ENCODE measurements around the gene FGF4.
A peak's percentile ranks its signal among the peaks of the same experiment; 100 is the strongest.

Gene FGF4

DNA sequence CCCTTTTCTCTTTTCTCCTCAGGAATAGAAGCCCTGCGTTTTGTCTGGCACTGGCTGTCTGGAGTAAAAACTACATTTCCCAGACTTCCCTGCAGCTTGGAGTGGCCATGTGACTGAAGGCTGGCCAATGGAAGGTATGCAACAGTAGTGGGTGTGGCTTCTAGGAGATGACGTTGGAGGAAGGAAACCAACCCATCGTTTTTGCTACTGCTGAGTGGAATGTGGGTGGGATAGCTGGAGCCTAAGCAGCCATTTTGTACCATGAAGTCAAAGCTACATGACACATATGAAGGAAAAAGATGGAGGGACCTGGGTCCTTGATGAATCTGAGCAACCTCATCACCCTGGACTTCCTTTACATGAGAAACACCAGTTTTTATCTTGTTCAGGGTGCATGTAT is 24.4 kb upstream of the FGF4 start:
- no peaks in the 10 kb centered on the region for H3K9me3 Mint-ChIP-seq
- H3K36me3 Mint-ChIP-seq, result no peaks in the 10 kb centered on the region
- DNase-seq (no peak), ATAC-seq (replicated peaks) (peak; percentile 39 to 52)
- H3K27me3 Mint-ChIP-seq, result peaks cover 5 to 6% of the 10 kb centered on the region in 2 donors
- H3K27ac Mint-ChIP-seq, result no peak overlapping the region
- no peak overlapping the region for H3K4me3 Mint-ChIP-seq
- H3K4me1 Mint-ChIP-seq, result no peaks in the 10 kb centered on the region

DNA sequence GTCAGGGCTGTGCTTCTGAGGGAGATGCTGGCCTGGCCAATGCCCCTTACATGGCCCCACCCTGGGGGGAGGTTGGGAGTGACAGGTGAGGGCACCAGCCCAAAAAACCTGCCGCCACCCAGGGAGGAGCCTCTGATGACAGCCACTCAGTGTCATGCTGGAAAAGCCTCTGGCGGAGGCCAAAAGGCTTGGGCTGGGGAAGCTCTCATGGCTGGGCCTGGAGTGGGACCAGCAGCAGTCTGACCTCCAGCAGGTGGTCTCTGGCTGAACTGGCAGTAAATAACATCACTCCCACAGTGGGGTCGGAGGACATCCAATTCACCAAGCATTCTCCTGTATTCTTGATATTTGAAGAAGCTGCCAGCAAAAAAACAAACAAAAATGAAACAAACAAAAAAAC is 24.0 kb upstream of the FGF4 start:
- no peaks in the 10 kb centered on the region for H3K4me1 Mint-ChIP-seq
- DNase-seq (no peak), ATAC-seq (replicated peaks) (no peak)
- no peak overlapping the region for H3K4me3 Mint-ChIP-seq
- peaks cover 5 to 6% of the 10 kb centered on the region in 2 donors for H3K27me3 Mint-ChIP-seq
- H3K36me3 Mint-ChIP-seq, result no peaks in the 10 kb centered on the region
- no peak overlapping the region for H3K27ac Mint-ChIP-seq
- H3K9me3 Mint-ChIP-seq, result no peaks in the 10 kb centered on the region

DNA sequence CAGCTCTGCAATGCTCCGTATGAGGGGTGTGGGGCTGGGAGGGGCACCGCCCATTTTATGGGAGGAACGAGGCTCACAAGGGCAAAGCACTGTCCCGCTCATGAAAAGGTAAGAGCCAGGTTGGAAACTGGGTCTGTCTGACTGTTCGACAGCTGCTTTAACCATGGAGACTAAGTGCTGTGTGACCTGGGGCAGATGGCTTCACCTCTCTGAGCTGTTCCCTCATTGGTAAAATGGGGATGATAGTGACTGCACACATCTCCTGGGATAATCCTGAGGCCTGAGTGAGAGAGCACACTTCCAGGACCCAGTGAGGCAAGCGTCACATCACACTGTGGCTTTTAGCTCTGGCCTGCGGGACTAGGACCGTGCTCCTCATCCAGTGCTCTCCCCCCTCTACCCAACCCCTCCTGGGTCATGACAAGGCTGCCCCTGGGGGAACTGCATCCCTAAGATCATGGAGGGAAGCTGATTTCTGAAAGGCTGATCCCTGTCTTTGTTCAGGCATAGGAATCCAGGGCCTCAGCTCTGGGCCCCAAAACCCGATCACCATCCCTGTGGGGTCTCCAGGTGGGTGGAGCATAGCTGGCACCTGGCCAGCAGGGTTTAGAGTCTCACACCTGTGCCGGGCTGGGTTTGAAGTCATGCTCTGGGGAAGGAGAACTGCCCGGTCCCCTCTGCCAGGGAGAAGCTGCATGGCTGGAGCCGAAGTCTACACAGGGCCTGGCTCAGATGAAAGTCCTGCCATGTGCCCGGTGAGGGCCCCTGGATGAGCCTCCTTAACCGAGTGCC is 22.8 kb upstream of the FGF4 start:
- DNase-seq (no peak), ATAC-seq (replicated peaks) (no peak)
- Mint-ChIP-seq H3K27ac (no peak overlapping the region), H3K4me3 (no peak overlapping the region), H3K36me3 (no peaks in the 10 kb centered on the region), H3K27me3 (peaks cover 5 to 10% of the 10 kb centered on the region in 2 donors), H3K4me1 (no peaks in the 10 kb centered on the region), H3K9me3 (no peaks in the 10 kb centered on the region)

- Mint-ChIP-seq H3K36me3 (no peaks in the 10 kb centered on the region), H3K27me3 (peaks cover 5 to 13% of the 10 kb centered on the region in 2 donors), H3K9me3 (no peaks in the 10 kb centered on the region), H3K4me1 (no peaks in the 10 kb centered on the region), H3K27ac (no peak overlapping the region), H3K4me3 (no peak overlapping the region)
- ATAC-seq (replicated peaks), result no peak
- no peak for DNase-seq
Measured at GRCh38 chr11:69797156-69797555, 22.0 kb upstream of the FGF4 start.

DNA sequence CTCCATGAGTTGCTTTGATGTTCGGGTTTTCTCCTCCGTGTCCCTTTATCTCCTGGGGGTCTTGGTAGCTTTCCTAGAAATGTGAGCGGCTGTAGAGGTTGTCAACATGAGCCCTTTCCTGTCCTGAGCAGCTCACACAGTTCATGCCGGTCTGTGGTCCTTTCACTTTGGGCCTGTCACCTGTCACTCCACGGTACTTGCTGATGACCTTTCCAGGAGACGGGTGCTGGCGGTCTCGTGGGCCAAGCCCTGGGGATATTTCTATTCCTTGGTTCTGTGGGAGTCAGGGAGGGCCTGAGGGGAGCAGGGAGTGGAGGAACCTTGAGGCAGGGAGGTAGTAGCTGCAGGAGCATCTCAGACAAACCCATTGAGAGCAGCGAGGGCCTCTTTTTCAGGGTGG is 20.9 kb upstream of the FGF4 start:
- Mint-ChIP-seq H3K4me3 (no peak overlapping the region), H3K9me3 (no peaks in the 10 kb centered on the region), H3K27ac (no peak overlapping the region), H3K36me3 (no peaks in the 10 kb centered on the region), H3K4me1 (no peaks in the 10 kb centered on the region), H3K27me3 (peaks cover 0 to 13% of the 10 kb centered on the region in 2 donors)
- ATAC-seq (replicated peaks) (no peak), DNase-seq (no peak)

- no peak for DNase-seq
- Mint-ChIP-seq H3K27me3 (peaks cover 0 to 7% of the 10 kb centered on the region in 2 donors), H3K36me3 (no peaks in the 10 kb centered on the region), H3K4me3 (no peak overlapping the region), H3K4me1 (no peaks in the 10 kb centered on the region), H3K27ac (no peak overlapping the region), H3K9me3 (no peaks in the 10 kb centered on the region)
- ATAC-seq (replicated peaks), result no peak
Measured at GRCh38 chr11:69791276-69792180, 16.4 kb upstream of the FGF4 start.

DNA sequence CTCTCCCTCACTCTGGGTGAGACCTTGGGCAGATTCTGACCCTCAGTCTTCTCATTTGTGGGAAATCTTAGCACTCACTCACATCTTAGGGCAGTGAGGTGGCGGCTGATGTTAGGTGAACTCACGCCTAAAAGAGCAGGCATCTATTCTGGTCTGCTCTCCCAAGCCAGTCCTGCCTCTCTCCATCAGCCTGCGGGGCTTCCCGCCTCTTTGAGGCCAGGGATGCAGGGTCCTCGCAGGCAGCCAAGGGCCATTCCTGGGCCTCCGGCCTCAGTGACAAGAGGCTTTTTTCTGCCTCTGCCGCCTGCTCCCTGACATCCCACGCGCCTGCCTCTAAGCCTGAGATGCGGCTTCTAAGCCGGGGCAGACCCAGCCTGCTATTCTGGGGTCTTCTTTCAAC is 13.8 kb upstream of the FGF4 start:
- no peak overlapping the region for H3K27ac Mint-ChIP-seq
- H3K4me1 Mint-ChIP-seq, result no peaks in the 10 kb centered on the region
- ATAC-seq (replicated peaks), result no peak
- H3K9me3 Mint-ChIP-seq, result no peaks in the 10 kb centered on the region
- no peak for DNase-seq
- H3K27me3 Mint-ChIP-seq, result peaks cover 0 to 12% of the 10 kb centered on the region in 2 donors
- no peaks in the 10 kb centered on the region for H3K36me3 Mint-ChIP-seq
- H3K4me3 Mint-ChIP-seq, result no peak overlapping the region

GRCh38 chr11:69787906-69788305 is 12.8 kb upstream of the FGF4 start:
- no peaks in the 10 kb centered on the region for H3K9me3 Mint-ChIP-seq

GRCh38 chr11:69787457-69787856 is 12.3 kb upstream of the FGF4 start:
- H3K9me3 Mint-ChIP-seq, result no peaks in the 10 kb centered on the region
- no peak overlapping the region for H3K27ac Mint-ChIP-seq
- no peaks in the 10 kb centered on the region for H3K4me1 Mint-ChIP-seq
- H3K27me3 Mint-ChIP-seq, result peaks cover 5 to 6% of the 10 kb centered on the region in 2 donors
- H3K36me3 Mint-ChIP-seq, result no peaks in the 10 kb centered on the region
- DNase-seq (no peak), ATAC-seq (replicated peaks) (no peak)
- no peak overlapping the region for H3K4me3 Mint-ChIP-seq

More at GRCh38 chr11:69787906-69788305, 12.8 kb upstream of the FGF4 start:
- peaks cover 1 to 8% of the 10 kb centered on the region in 2 donors for H3K27me3 Mint-ChIP-seq
- DNase-seq (no peak), ATAC-seq (replicated peaks) (no peak)
- no peak overlapping the region for H3K27ac Mint-ChIP-seq
- H3K4me1 Mint-ChIP-seq, result no peaks in the 10 kb centered on the region
- no peaks in the 10 kb centered on the region for H3K36me3 Mint-ChIP-seq
- H3K4me3 Mint-ChIP-seq, result no peak overlapping the region

DNA sequence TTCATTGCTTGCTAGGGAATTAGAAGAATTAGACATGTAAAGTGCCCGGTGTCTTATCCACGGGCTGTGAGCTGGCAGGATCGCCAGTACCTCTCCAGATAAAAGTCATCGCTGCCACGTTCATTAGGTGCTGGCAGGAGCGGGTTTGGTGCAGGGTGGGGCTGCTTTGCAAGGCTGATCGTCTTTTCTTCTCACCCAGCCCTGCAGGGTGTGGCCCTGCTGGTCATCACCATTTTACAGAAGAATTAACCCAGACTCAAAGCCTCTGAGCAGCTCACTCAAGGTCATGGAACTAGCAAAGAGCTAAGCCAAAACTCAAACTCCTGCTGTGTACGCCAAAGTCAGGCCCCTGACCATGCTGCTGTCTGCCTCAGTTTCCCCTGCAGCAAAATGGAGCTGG is 6.1 kb upstream of the FGF4 start:
- Mint-ChIP-seq H3K4me3 (no peak overlapping the region), H3K4me1 (no peaks in the 10 kb centered on the region), H3K9me3 (no peaks in the 10 kb centered on the region), H3K27ac (no peak overlapping the region), H3K36me3 (no peaks in the 10 kb centered on the region), H3K27me3 (peaks cover 26 to 35% of the 10 kb centered on the region in 2 donors)
- no peak for DNase-seq
- no peak for ATAC-seq (replicated peaks)

- Mint-ChIP-seq H3K36me3 (no peaks in the 10 kb centered on the region), H3K4me3 (no peak overlapping the region), H3K4me1 (peaks cover 0 to 2% of the 10 kb centered on the region in 2 donors), H3K27ac (no peak overlapping the region), H3K27me3 (peaks cover 36 to 46% of the 10 kb centered on the region in 2 donors), H3K9me3 (no peaks in the 10 kb centered on the region)
- DNase-seq (no peak), ATAC-seq (replicated peaks) (no peak)
Measured at GRCh38 chr11:69778373-69778772, 3.2 kb upstream of the FGF4 start.

DNA sequence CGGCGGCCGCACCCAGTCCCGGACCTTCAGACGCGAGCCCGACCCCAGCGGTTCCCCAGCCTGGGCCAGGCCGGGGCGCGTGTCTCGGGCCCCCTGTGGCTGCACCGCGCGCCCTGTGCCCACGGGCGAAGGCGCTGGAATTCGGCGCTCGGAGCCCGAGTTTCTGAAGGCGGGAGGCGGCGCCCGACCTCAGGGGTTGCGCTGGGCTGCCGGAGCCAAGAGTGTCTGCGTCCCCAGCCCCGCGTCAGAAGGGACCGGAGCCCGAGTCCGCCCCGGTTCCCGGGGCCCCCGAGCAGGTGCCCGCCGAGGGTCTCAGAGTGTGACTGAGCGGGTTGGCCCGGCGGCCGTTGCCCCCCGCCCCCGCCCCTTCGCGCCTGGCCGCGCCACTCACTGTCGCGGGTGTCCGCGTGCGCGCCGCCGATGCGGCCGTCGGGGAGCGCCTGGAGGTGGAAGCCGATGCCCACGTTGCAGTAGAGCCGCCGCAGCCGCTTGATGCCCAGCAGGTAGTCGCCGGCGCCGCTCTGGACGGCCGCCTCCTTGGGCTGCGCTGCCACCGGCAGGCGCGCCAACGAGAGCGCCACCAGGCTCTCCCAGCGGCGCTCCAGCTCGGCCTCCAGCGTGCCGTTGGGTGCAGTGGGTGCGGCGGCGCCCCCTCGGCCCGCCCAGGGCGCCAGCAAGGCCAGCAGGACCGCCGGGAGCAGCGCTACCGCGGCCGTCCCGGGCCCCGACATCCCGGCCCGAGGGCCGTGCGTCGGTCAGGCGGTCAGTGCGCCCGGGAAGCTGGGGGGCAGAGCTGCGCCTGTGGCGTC is 583 bp downstream of the FGF4 start:
- Mint-ChIP-seq H3K4me3 (no peak overlapping the region), H3K27ac (no peak overlapping the region), H3K36me3 (no peaks in the 10 kb centered on the region), H3K27me3 (peaks cover 43 to 65% of the 10 kb centered on the region in 2 donors), H3K9me3 (no peaks in the 10 kb centered on the region), H3K4me1 (peaks cover 0 to 2% of the 10 kb centered on the region in 2 donors)
- ATAC-seq (replicated peaks) (no peak), DNase-seq (no peak)

- Mint-ChIP-seq H3K4me3 (no peak overlapping the region), H3K27ac (no peak overlapping the region), H3K27me3 (peaks cover 51 to 70% of the 10 kb centered on the region in 2 donors), H3K4me1 (peaks cover 0 to 2% of the 10 kb centered on the region in 2 donors), H3K36me3 (no peaks in the 10 kb centered on the region), H3K9me3 (no peaks in the 10 kb centered on the region)
- DNase-seq, result no peak
- ATAC-seq (replicated peaks), result no peak
Measured at GRCh38 chr11:69773626-69774353, 1.4 kb downstream of the FGF4 start.

DNA sequence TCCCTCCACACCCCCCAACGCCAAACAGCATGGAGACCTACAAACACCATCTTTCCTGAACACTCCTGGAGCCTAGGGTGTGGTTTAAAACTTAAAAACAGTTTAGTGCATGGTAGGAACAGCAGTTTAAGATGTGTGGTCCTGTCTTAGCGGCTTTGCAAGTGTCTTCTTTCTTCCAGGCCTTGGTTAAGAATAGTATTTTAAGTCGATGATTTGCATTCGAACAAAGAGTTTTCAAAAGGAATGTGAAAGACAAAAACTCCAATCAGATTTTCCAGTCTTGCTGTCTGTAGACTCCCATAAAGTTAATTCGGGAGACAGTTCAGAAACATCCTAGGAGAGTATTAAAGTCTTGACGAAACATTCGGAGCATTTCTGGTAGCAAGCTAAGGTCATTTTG is 3.7 kb downstream of the FGF4 start:
- Mint-ChIP-seq H3K4me3 (no peak overlapping the region), H3K27ac (no peak overlapping the region)
- no peak for DNase-seq

More for the DNA sequence above, 3.7 kb downstream of the FGF4 start:
- peaks cover 0 to 2% of the 10 kb centered on the region in 2 donors for H3K4me1 Mint-ChIP-seq
- H3K27me3 Mint-ChIP-seq, result peaks cover 44 to 62% of the 10 kb centered on the region in 2 donors
- H3K36me3 Mint-ChIP-seq, result no peaks in the 10 kb centered on the region
- no peaks in the 10 kb centered on the region for H3K9me3 Mint-ChIP-seq
- no peak for ATAC-seq (replicated peaks)
